ENCODE measurements around the gene GET4. TPM values are rescaled to one million over a fixed set of nuclear protein-coding genes. Genes with fewer than 3 reads are reported as not detected.

Gene GET4
- total RNA-seq, 1 donor from 2014 or later, result 17.2 TPM

- no peak for TF ChIP-seq CTCF (IDR thresholded peaks at IDR 0.05)
- no peak for TF ChIP-seq EZH2phosphoT487 (IDR thresholded peaks at IDR 0.05)
- TF ChIP-seq EZH2 (IDR thresholded peaks at IDR 0.05), result no peak
- Histone ChIP-seq H3K27ac (no peak overlapping the region), H3K36me3 (no peaks in the 10 kb centered on the region), H3K27me3 (no peaks in the 10 kb centered on the region), H3F3A (ENCODE audit: low read depth) (no peaks in the 10 kb centered on the region), H3K79me2 (ENCODE audit: low read depth) (peaks cover 94% of the 10 kb centered on the region), H3K4me3 (no peak overlapping the region), H3K4me1 (no peaks in the 10 kb centered on the region), H3K4me2 (no peak overlapping the region), H3K9ac (no peak overlapping the region), H2AFZ (replicated peaks) (no peak overlapping the region), H4K20me1 (ENCODE audit: low read depth) (peaks cover 99% of the 10 kb centered on the region), H3K9me3 (ENCODE audit: low read depth) (no peaks in the 10 kb centered on the region)
- Mint-ChIP-seq H3K27ac (peak overlapping the region; percentile 50), H3K4me3 (no peak overlapping the region), H3K9me3 (no peaks in the 10 kb centered on the region), H3K27me3 (ENCODE audit: insufficient read depth, low read depth) (peaks cover 2% of the 10 kb centered on the region), H3K36me3 (peaks cover 10% of the 10 kb centered on the region), H3K4me1 (peaks cover 2% of the 10 kb centered on the region)
- no peak for DNase-seq (ENCODE audit: low spot score)
Measured at GRCh38 chr7:884191-885003, 8.0 kb downstream of the GET4 start.

GRCh38 chr7:885261-885892 lies 9.0 kb downstream of the GET4 start:
- Mint-ChIP-seq H3K27ac (peak overlapping the region; percentile 50), H3K9me3 (no peaks in the 10 kb centered on the region), H3K27me3 (ENCODE audit: insufficient read depth, low read depth) (peaks cover 2% of the 10 kb centered on the region), H3K4me3 (no peak overlapping the region), H3K36me3 (peaks cover 10% of the 10 kb centered on the region), H3K4me1 (peaks cover 2% of the 10 kb centered on the region)
- Histone ChIP-seq H3K27me3 (no peaks in the 10 kb centered on the region), H3K9ac (no peak overlapping the region), H3K79me2 (ENCODE audit: low read depth) (peaks cover 84% of the 10 kb centered on the region), H3K4me3 (no peak overlapping the region), H3K27ac (no peak overlapping the region), H3K4me2 (no peak overlapping the region), H3K4me1 (no peaks in the 10 kb centered on the region), H3K36me3 (no peaks in the 10 kb centered on the region), H2AFZ (replicated peaks) (no peak overlapping the region), H3F3A (ENCODE audit: low read depth) (no peaks in the 10 kb centered on the region), H4K20me1 (ENCODE audit: low read depth) (peaks cover 89% of the 10 kb centered on the region), H3K9me3 (ENCODE audit: low read depth) (no peaks in the 10 kb centered on the region)
- DNase-seq (ENCODE audit: low spot score), result no peak
- no peak for TF ChIP-seq CTCF (IDR thresholded peaks at IDR 0.05)
- TF ChIP-seq EZH2 (IDR thresholded peaks at IDR 0.05), result no peak
- no peak for TF ChIP-seq EZH2phosphoT487 (IDR thresholded peaks at IDR 0.05)

- no peak for DNase-seq (ENCODE audit: low spot score)
- Histone ChIP-seq H4K20me1 (ENCODE audit: low read depth) (peaks cover 85% of the 10 kb centered on the region), H3K27ac (no peak overlapping the region), H3K9ac (no peak overlapping the region), H3K4me1 (no peaks in the 10 kb centered on the region), H3K9me3 (ENCODE audit: low read depth) (no peaks in the 10 kb centered on the region), H3F3A (ENCODE audit: low read depth) (no peaks in the 10 kb centered on the region), H3K27me3 (no peaks in the 10 kb centered on the region), H3K4me3 (no peak overlapping the region), H3K4me2 (no peak overlapping the region), H3K36me3 (no peaks in the 10 kb centered on the region), H3K79me2 (ENCODE audit: low read depth) (peaks cover 78% of the 10 kb centered on the region), H2AFZ (replicated peaks) (no peak overlapping the region)
- Mint-ChIP-seq H3K4me3 (no peak overlapping the region), H3K9me3 (no peaks in the 10 kb centered on the region), H3K36me3 (peaks cover 10% of the 10 kb centered on the region), H3K27ac (no peak overlapping the region), H3K27me3 (ENCODE audit: insufficient read depth, low read depth) (no peaks in the 10 kb centered on the region), H3K4me1 (peaks cover 2% of the 10 kb centered on the region)
- TF ChIP-seq EZH2 (IDR thresholded peaks at IDR 0.05) (no peak), EZH2phosphoT487 (IDR thresholded peaks at IDR 0.05) (no peak), CTCF (IDR thresholded peaks at IDR 0.05) (no peak)
Measured at GRCh38 chr7:885893-886625, 9.7 kb downstream of the GET4 start.
